ENCODE results near the gene SPEG.

The SPEG gene

GRCh38 chr2:219478916-219479315 lies 44.3 kb downstream of the SPEG start:
- Mint-ChIP-seq H3K27me3 (ENCODE audit: low read depth, poor library complexity) (peaks cover 36% of the 10 kb centered on the region), H3K4me1 (peaks cover 18% of the 10 kb centered on the region), H3K4me3 (no peak overlapping the region), H3K9me3 (no peaks in the 10 kb centered on the region), H3K36me3 (ENCODE audit: low read depth) (peaks cover 6% of the 10 kb centered on the region), H3K27ac (no peak overlapping the region)
- no peak for DNase-seq
- no peak for TF ChIP-seq CTCF (IDR thresholded peaks at IDR 0.05)

- H3K27me3 Mint-ChIP-seq (ENCODE audit: low read depth, poor library complexity): peaks cover 45% of the 10 kb centered on the region
- H3K36me3 Mint-ChIP-seq (ENCODE audit: low read depth): peaks cover 6% of the 10 kb centered on the region
- no peak for TF ChIP-seq CTCF (IDR thresholded peaks at IDR 0.05)
- no peak overlapping the region for H3K4me3 Mint-ChIP-seq
- H3K4me1 Mint-ChIP-seq: peaks cover 18% of the 10 kb centered on the region
- no peaks in the 10 kb centered on the region for H3K9me3 Mint-ChIP-seq
- H3K27ac Mint-ChIP-seq: no peak overlapping the region
- no peak for DNase-seq
Observed at GRCh38 chr2:219480004-219480403, 45.4 kb downstream of the SPEG start.

- H3K27ac Mint-ChIP-seq: no peak overlapping the region
Observed at GRCh38 chr2:219482674-219483405, 48.2 kb downstream of the SPEG start.

GRCh38 chr2:219483451-219484342 lies 49.1 kb downstream of the SPEG start:
- Mint-ChIP-seq H3K4me3 (peak overlapping the region; percentile 64), H3K27me3 (ENCODE audit: low read depth, poor library complexity) (peaks cover 77% of the 10 kb centered on the region), H3K36me3 (ENCODE audit: low read depth) (peaks cover 6% of the 10 kb centered on the region), H3K9me3 (no peaks in the 10 kb centered on the region), H3K27ac (no peak overlapping the region), H3K4me1 (peaks cover 28% of the 10 kb centered on the region)
- TF ChIP-seq CTCF (IDR thresholded peaks at IDR 0.05): no peak
- no peak for DNase-seq

More at GRCh38 chr2:219482674-219483405, 48.2 kb downstream of the SPEG start:
- peaks cover 73% of the 10 kb centered on the region for H3K27me3 Mint-ChIP-seq (ENCODE audit: low read depth, poor library complexity)
- no peak for DNase-seq
- H3K4me3 Mint-ChIP-seq: no peak overlapping the region
- no peaks in the 10 kb centered on the region for H3K9me3 Mint-ChIP-seq
- TF ChIP-seq CTCF (IDR thresholded peaks at IDR 0.05): no peak
- peaks cover 6% of the 10 kb centered on the region for H3K36me3 Mint-ChIP-seq (ENCODE audit: low read depth)
- peaks cover 26% of the 10 kb centered on the region for H3K4me1 Mint-ChIP-seq

- DNase-seq: peak; percentile 59
- peak overlapping the region; percentile 64 for H3K4me3 Mint-ChIP-seq
Observed at GRCh38 chr2:219484343-219485200, 49.9 kb downstream of the SPEG start.

More at GRCh38 chr2:219484343-219485200, 49.9 kb downstream of the SPEG start:
- H3K4me1 Mint-ChIP-seq: peaks cover 33% of the 10 kb centered on the region
- H3K27me3 Mint-ChIP-seq (ENCODE audit: low read depth, poor library complexity): peaks cover 75% of the 10 kb centered on the region
- H3K9me3 Mint-ChIP-seq: no peaks in the 10 kb centered on the region
- no peak overlapping the region for H3K27ac Mint-ChIP-seq
- H3K36me3 Mint-ChIP-seq (ENCODE audit: low read depth): peaks cover 6% of the 10 kb centered on the region
- TF ChIP-seq CTCF (IDR thresholded peaks at IDR 0.05): no peak
